ENCODE results near the gene DGKD.

Gene DGKD

GRCh38 chr2:233343171-233343705, 11.1 kb upstream of the DGKD start:
- no peak overlapping the region for H3K4me3 ChIP-seq (ENCODE audit: low read depth in 1 of 2, low read length in 2 of 2)
- DNase-seq (no peak), ATAC-seq (ENCODE audit: insufficient read depth, low read depth) (no peak)
- H3K9ac ChIP-seq (ENCODE audit: low read depth, low read length), result no peak overlapping the region
- H2AFZ ChIP-seq (ENCODE audit: low read depth, low read length), result no peak overlapping the region
- TF ChIP-seq EZH2 (IDR thresholded peaks at IDR 0.05; ENCODE audit: borderline replicate concordance, low read depth, low read length, severe bottlenecking) (no peak), CTCF (IDR thresholded peaks at IDR 0.05; ENCODE audit: borderline replicate concordance, extremely low read depth, low read length, poor library complexity, severe bottlenecking) (no peak)
- no peaks in the 10 kb centered on the region for H3K9me3 ChIP-seq (ENCODE audit: insufficient read depth, low read length, severe bottlenecking)
- no peaks in the 10 kb centered on the region for H3K4me1 ChIP-seq (ENCODE audit: insufficient read depth, low read length)
- no peak overlapping the region for H3K4me2 ChIP-seq (ENCODE audit: insufficient read depth, low read length)
- H3K27me3 ChIP-seq (ENCODE audit: insufficient read depth, low read length, poor library complexity), result peaks cover 3% of the 10 kb centered on the region
- H3K36me3 ChIP-seq (ENCODE audit: insufficient read depth, low read length), result no peaks in the 10 kb centered on the region
- H4K20me1 ChIP-seq (ENCODE audit: insufficient read depth, low read length), result no peaks in the 10 kb centered on the region
- H3K27ac ChIP-seq (ENCODE audit: low read length), result no peak overlapping the region
- H3K79me2 ChIP-seq (ENCODE audit: insufficient read depth, low read length), result no peaks in the 10 kb centered on the region

GRCh38 chr2:233346376-233346775, 7.9 kb upstream of the DGKD start:
- Histone ChIP-seq H3K27ac (ENCODE audit: low read length) (no peak overlapping the region), H3K4me3 (ENCODE audit: low read depth in 1 of 2, low read length in 2 of 2) (no peak overlapping the region), H3K4me2 (ENCODE audit: insufficient read depth, low read length) (no peak overlapping the region), H3K9me3 (ENCODE audit: insufficient read depth, low read length, severe bottlenecking) (no peaks in the 10 kb centered on the region), H3K9ac (ENCODE audit: low read depth, low read length) (no peak overlapping the region), H3K36me3 (ENCODE audit: insufficient read depth, low read length) (no peaks in the 10 kb centered on the region), H3K27me3 (ENCODE audit: insufficient read depth, low read length, poor library complexity) (peaks cover 3% of the 10 kb centered on the region), H3K79me2 (ENCODE audit: insufficient read depth, low read length) (no peaks in the 10 kb centered on the region), H2AFZ (ENCODE audit: low read depth, low read length) (no peak overlapping the region), H4K20me1 (ENCODE audit: insufficient read depth, low read length) (no peaks in the 10 kb centered on the region), H3K4me1 (ENCODE audit: insufficient read depth, low read length) (no peaks in the 10 kb centered on the region)
- DNase-seq (no peak), ATAC-seq (ENCODE audit: insufficient read depth, low read depth) (no peak)
- no peak for TF ChIP-seq CTCF (IDR thresholded peaks at IDR 0.05; ENCODE audit: borderline replicate concordance, extremely low read depth, low read length, poor library complexity, severe bottlenecking)

- Histone ChIP-seq H4K20me1 (ENCODE audit: insufficient read depth, low read length) (no peaks in the 10 kb centered on the region), H3K9me3 (ENCODE audit: insufficient read depth, low read length, severe bottlenecking) (no peaks in the 10 kb centered on the region), H3K9ac (ENCODE audit: low read depth, low read length) (no peak overlapping the region), H3K79me2 (ENCODE audit: insufficient read depth, low read length) (no peaks in the 10 kb centered on the region), H3K4me2 (ENCODE audit: insufficient read depth, low read length) (no peak overlapping the region), H2AFZ (ENCODE audit: low read depth, low read length) (no peak overlapping the region), H3K4me1 (ENCODE audit: insufficient read depth, low read length) (no peaks in the 10 kb centered on the region), H3K4me3 (ENCODE audit: low read depth in 1 of 2, low read length in 2 of 2) (no peak overlapping the region), H3K36me3 (ENCODE audit: insufficient read depth, low read length) (no peaks in the 10 kb centered on the region), H3K27ac (ENCODE audit: low read length) (no peak overlapping the region), H3K27me3 (ENCODE audit: insufficient read depth, low read length, poor library complexity) (peaks cover 3% of the 10 kb centered on the region)
- DNase-seq (no peak), ATAC-seq (ENCODE audit: insufficient read depth, low read depth) (no peak)
- TF ChIP-seq CTCF (IDR thresholded peaks at IDR 0.05; ENCODE audit: borderline replicate concordance, extremely low read depth, low read length, poor library complexity, severe bottlenecking) (no peak), EZH2 (IDR thresholded peaks at IDR 0.05; ENCODE audit: borderline replicate concordance, low read depth, low read length, severe bottlenecking) (no peak)
These were observed 7.4 kb upstream of the DGKD start for GRCh38 chr2:233346930-233347329.
